Activated CD4-positive, alpha-beta T cell treated with anti-CD3 and anti-CD28 coated beads, Interleukin-2, amount 50 U/mL, for 4 hours (primary cell): ENCODE data around the gene CSF2.

Source experiments
- DNase-seq, 2 experiments: peaks; one replicate each; pipeline ENCODE4 v3.0.0-alpha.2; 2020

CSF2 gene

GRCh38 chr5:132073231-132074013, at the start of gene CSF2:
Gene CSF2 (plus strand): TSS chr5:132073789. CDS start chr5:132073824, 35 bp downstream.
- no peak for DNase-seq

- no peak for DNase-seq
Measured at GRCh38 chr5:132024117-132024435, 49.5 kb upstream of the CSF2 start.

GRCh38 chr5:132024789-132025402, 48.7 kb upstream of the CSF2 start:
- no peak for DNase-seq

- DNase-seq = no peak
Measured at GRCh38 chr5:132025403-132025971, 48.1 kb upstream of the CSF2 start.

GRCh38 chr5:132026516-132027008, 47.0 kb upstream of the CSF2 start:
- no peak for DNase-seq

GRCh38 chr5:132027027-132027426, 46.6 kb upstream of the CSF2 start:
- DNase-seq = no peak

- no peak for DNase-seq
Measured at GRCh38 chr5:132029609-132030330, 43.8 kb upstream of the CSF2 start.

GRCh38 chr5:132030610-132031009, 43.0 kb upstream of the CSF2 start:
- DNase-seq = no peak

- DNase-seq = no peak
Measured at GRCh38 chr5:132032196-132032595, 41.4 kb upstream of the CSF2 start.

- DNase-seq = no peak
Measured at GRCh38 chr5:132033122-132033521, 40.5 kb upstream of the CSF2 start.

GRCh38 chr5:132037353-132037752, 36.2 kb upstream of the CSF2 start:
- no peak for DNase-seq

GRCh38 chr5:132044207-132044606, 29.4 kb upstream of the CSF2 start:
- DNase-seq = no peak

GRCh38 chr5:132046880-132047299, 26.7 kb upstream of the CSF2 start:
- no peak for DNase-seq

- DNase-seq = no peak
Measured at GRCh38 chr5:132049093-132049492, 24.5 kb upstream of the CSF2 start.

GRCh38 chr5:132049559-132049958, 24.0 kb upstream of the CSF2 start:
- DNase-seq = no peak

- DNase-seq = no peak
Measured at GRCh38 chr5:132050136-132050535, 23.5 kb upstream of the CSF2 start.

GRCh38 chr5:132050661-132051552, 22.7 kb upstream of the CSF2 start:
- no peak for DNase-seq

GRCh38 chr5:132052520-132052919, 21.1 kb upstream of the CSF2 start:
- DNase-seq = no peak

GRCh38 chr5:132053483-132053882, 20.1 kb upstream of the CSF2 start:
- no peak for DNase-seq

- DNase-seq = no peak
Measured at GRCh38 chr5:132054031-132054696, 19.4 kb upstream of the CSF2 start.

- DNase-seq = no peak
Measured at GRCh38 chr5:132054697-132055440, 18.7 kb upstream of the CSF2 start.
